Stimulated activated CD4-positive, alpha-beta T cell treated with anti-CD3 and anti-CD28 coated beads, Interleukin-12 subunit alpha, Interleukin-12 subunit beta, amount 100 ng/mL, for 48 hours (primary cell): Measurements from ENCODE around the gene GLO1.

ENCODE experiments used
- DNase-seq, 3 donors: peaks; one replicate each; pipeline ENCODE4 v3.0.0-alpha.2; 2020; ENCODE audit warnings: low read depth in 2 of 3, low spot score in 1 of 3

Gene GLO1

GRCh38 chr6:38702558-38703397, at the start of gene GLO1:
Gene GLO1, minus strand, starts transcription at chr6:38703145. Its CDS starts 91 bp downstream, at chr6:38703054.
- peak; percentile 93 to 96 (median 95) for DNase-seq

- DNase-seq, result peak; percentile 15 to 34 (median 32)
Observed at GRCh38 chr6:38750968-38751615, 48.1 kb upstream of the GLO1 start.

GRCh38 chr6:38749473-38749872, 46.5 kb upstream of the GLO1 start:
- no peak for DNase-seq

- no peak for DNase-seq
Observed at GRCh38 chr6:38739532-38739931, 36.6 kb upstream of the GLO1 start.

GRCh38 chr6:38738261-38738660, 35.3 kb upstream of the GLO1 start:
- no peak for DNase-seq

GRCh38 chr6:38736951-38737350, 34.0 kb upstream of the GLO1 start:
- no peak for DNase-seq

GRCh38 chr6:38730140-38730862, 27.4 kb upstream of the GLO1 start:
- no peak for DNase-seq

GRCh38 chr6:38728203-38728602, 25.3 kb upstream of the GLO1 start:
- DNase-seq, result no peak

GRCh38 chr6:38725414-38726183, 22.7 kb upstream of the GLO1 start:
- no peak for DNase-seq

GRCh38 chr6:38724343-38724742, 21.4 kb upstream of the GLO1 start:
- no peak for DNase-seq

GRCh38 chr6:38723783-38724182, 20.8 kb upstream of the GLO1 start:
- DNase-seq, result no peak

- no peak for DNase-seq
Observed at GRCh38 chr6:38722727-38723334, 19.9 kb upstream of the GLO1 start.

- no peak for DNase-seq
Observed at GRCh38 chr6:38722038-38722437, 19.1 kb upstream of the GLO1 start.

GRCh38 chr6:38720295-38720694, 17.4 kb upstream of the GLO1 start:
- DNase-seq, result no peak

- no peak for DNase-seq
Observed at GRCh38 chr6:38719358-38719757, 16.4 kb upstream of the GLO1 start.

- no peak for DNase-seq
Observed at GRCh38 chr6:38716825-38717224, 13.9 kb upstream of the GLO1 start.

- DNase-seq, result no peak
Observed at GRCh38 chr6:38715016-38715689, 12.2 kb upstream of the GLO1 start, which contains the start of gene DNAH8. Gene DNAH8, plus strand, starts transcription at chr6:38715311. Its CDS starts 7,499 bp downstream, at chr6:38722810.

- no peak for DNase-seq
Observed at GRCh38 chr6:38714239-38715015, 11.5 kb upstream of the GLO1 start.

- DNase-seq, result peak; percentile 36 to 53 (median 43)
Observed at GRCh38 chr6:38713812-38714211, 10.9 kb upstream of the GLO1 start.
